ENCODE measurements around the gene TEKT1.
A peak's percentile ranks its signal among the peaks of the same experiment; 100 is the strongest.

Gene TEKT1

GRCh38 chr17:6757747-6758146 is 73.8 kb downstream of the TEKT1 start:
- DNase-seq (ENCODE audit: low read depth) = no peak

GRCh38 chr17:6756425-6757031 is 75.0 kb downstream of the TEKT1 start:
- DNase-seq (ENCODE audit: low read depth) = no peak

- DNase-seq (ENCODE audit: low read depth) = peak; percentile 30
Measured at GRCh38 chr17:6755731-6756184, 75.8 kb downstream of the TEKT1 start, which contains the start of gene XAF1. Gene XAF1, plus strand, starts transcription at chr17:6756046. Its CDS starts 33 bp downstream, at chr17:6756079.

- DNase-seq (ENCODE audit: low read depth) = no peak
Measured at GRCh38 chr17:6755281-6755680, 76.2 kb downstream of the TEKT1 start.

GRCh38 chr17:6753546-6753945 is 78.0 kb downstream of the TEKT1 start:
- DNase-seq (ENCODE audit: low read depth) = no peak

- DNase-seq (ENCODE audit: low read depth) = peak; percentile 30
Measured at GRCh38 chr17:6753006-6753445, 78.5 kb downstream of the TEKT1 start.

- DNase-seq (ENCODE audit: low read depth) = no peak
Measured at GRCh38 chr17:6752068-6752909, 79.2 kb downstream of the TEKT1 start.

- no peak for DNase-seq (ENCODE audit: low read depth)
Measured at GRCh38 chr17:6749519-6749918, 82.0 kb downstream of the TEKT1 start.

GRCh38 chr17:6748617-6749016 is 82.9 kb downstream of the TEKT1 start:
- DNase-seq (ENCODE audit: low read depth) = no peak

Data from activated gamma-delta T cell treated with anti-CD3 and anti-CD28 coated beads, Interleukin-2, amount 50 U/mL, for 16 hours (primary cell).